Stimulated activated CD8-positive, alpha-beta memory T cell treated with anti-CD3 and anti-CD28 coated beads, Interleukin-2, amount 100 ng/mL, for 1 hour (primary cell): ENCODE results near the gene SGMS1.
"Not testable (repeated sequence)": the region's sequence is repeated elsewhere in the genome, so short reads cannot be mapped to it uniquely, and the experiment has no call there.

ENCODE experiments used
- DNase-seq, 2 donors: peaks; one replicate each; pipeline ENCODE4 v3.0.0-alpha.2; 2020; ENCODE audit warnings: low read depth in 2 of 2

SGMS1 gene

GRCh38 chr10:50375745-50376144, 248.0 kb downstream of the SGMS1 start:
- DNase-seq: no peak

- no peak for DNase-seq
These were observed 248.7 kb downstream of the SGMS1 start for GRCh38 chr10:50375051-50375452.

- DNase-seq: no peak
These were observed 249.8 kb downstream of the SGMS1 start for GRCh38 chr10:50373821-50374501.

GRCh38 chr10:50369931-50370330, 253.8 kb downstream of the SGMS1 start:
- DNase-seq: no peak

GRCh38 chr10:50367732-50368131, 256.0 kb downstream of the SGMS1 start:
- no peak for DNase-seq

- DNase-seq: not testable (repeated sequence)
These were observed 257.3 kb downstream of the SGMS1 start for GRCh38 chr10:50366421-50366820.

GRCh38 chr10:50364730-50365129, 259.0 kb downstream of the SGMS1 start:
- not testable (repeated sequence) for DNase-seq

GRCh38 chr10:50362547-50363125, 261.1 kb downstream of the SGMS1 start:
- no peak for DNase-seq

- no peak for DNase-seq
These were observed 261.8 kb downstream of the SGMS1 start for GRCh38 chr10:50361946-50362345.

- DNase-seq: no peak
These were observed 263.5 kb downstream of the SGMS1 start for GRCh38 chr10:50360077-50360850.

GRCh38 chr10:50358925-50359687, 264.6 kb downstream of the SGMS1 start:
- no peak for DNase-seq

GRCh38 chr10:50358411-50358810, 265.3 kb downstream of the SGMS1 start:
- DNase-seq: no peak

GRCh38 chr10:50356481-50356832, 267.3 kb downstream of the SGMS1 start:
- not testable (repeated sequence) for DNase-seq

GRCh38 chr10:50355693-50356480, 267.9 kb downstream of the SGMS1 start:
- DNase-seq: not testable (repeated sequence)

GRCh38 chr10:50351483-50352146, 272.1 kb downstream of the SGMS1 start:
- DNase-seq: no peak

GRCh38 chr10:50350366-50350765, 273.4 kb downstream of the SGMS1 start:
- DNase-seq: no peak

- DNase-seq: no peak
These were observed 274.2 kb downstream of the SGMS1 start for GRCh38 chr10:50349554-50349953.

- no peak for DNase-seq
These were observed 276.4 kb downstream of the SGMS1 start for GRCh38 chr10:50347394-50347802.

GRCh38 chr10:50346942-50347341, 276.8 kb downstream of the SGMS1 start:
- DNase-seq: no peak

- DNase-seq: no peak
These were observed 278.2 kb downstream of the SGMS1 start for GRCh38 chr10:50345545-50345944.
